ENCODE data around the gene ELMOD3.
A peak's percentile ranks its signal among the peaks of the same experiment; 100 is the strongest.
"Not testable (repeated sequence)": the region's sequence is repeated elsewhere in the genome, so short reads cannot be mapped to it uniquely, and the experiment has no call there.

The ELMOD3 gene

DNA sequence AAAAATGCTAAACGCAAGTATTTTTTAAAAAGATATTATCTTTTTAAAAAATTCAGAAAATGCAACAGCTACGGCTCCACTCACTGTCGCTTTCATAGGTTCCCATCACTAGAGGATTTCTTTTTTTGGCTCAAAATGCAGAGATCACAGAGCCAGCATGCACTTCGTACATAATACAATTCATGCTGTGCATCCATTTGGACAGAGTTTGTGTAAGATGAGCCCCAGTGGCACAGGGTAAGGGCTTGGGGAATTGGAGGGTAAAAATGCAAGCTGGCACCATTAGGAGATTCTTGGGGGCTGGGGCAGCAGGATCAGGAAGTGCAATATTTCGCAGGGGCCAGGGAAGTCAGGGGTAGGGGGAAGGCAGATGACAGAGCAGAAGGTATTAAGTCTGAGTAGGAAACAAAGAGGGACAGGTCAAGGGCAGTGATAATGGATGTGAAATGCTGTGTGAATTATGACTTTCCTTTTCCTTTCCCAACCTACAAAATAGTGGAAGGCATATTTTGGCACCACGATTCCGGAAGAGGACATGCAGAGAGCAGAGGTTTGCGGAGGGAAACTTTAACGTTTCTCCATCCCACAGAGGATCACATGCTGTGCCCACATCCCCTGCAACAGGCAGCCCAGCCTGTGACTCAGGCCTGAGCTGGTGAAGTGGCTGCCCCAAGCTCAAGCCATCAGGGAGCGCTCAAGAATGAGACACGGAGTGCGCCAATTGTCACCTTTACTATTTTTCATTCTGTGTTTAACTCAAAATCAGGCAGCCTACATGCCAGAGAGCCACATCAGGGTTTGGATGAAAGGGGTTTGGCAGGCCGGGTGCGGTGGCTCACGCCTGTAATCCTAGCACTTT is 50.9 kb downstream of the ELMOD3 start:
- peak; percentile 29 for DNase-seq

DNA sequence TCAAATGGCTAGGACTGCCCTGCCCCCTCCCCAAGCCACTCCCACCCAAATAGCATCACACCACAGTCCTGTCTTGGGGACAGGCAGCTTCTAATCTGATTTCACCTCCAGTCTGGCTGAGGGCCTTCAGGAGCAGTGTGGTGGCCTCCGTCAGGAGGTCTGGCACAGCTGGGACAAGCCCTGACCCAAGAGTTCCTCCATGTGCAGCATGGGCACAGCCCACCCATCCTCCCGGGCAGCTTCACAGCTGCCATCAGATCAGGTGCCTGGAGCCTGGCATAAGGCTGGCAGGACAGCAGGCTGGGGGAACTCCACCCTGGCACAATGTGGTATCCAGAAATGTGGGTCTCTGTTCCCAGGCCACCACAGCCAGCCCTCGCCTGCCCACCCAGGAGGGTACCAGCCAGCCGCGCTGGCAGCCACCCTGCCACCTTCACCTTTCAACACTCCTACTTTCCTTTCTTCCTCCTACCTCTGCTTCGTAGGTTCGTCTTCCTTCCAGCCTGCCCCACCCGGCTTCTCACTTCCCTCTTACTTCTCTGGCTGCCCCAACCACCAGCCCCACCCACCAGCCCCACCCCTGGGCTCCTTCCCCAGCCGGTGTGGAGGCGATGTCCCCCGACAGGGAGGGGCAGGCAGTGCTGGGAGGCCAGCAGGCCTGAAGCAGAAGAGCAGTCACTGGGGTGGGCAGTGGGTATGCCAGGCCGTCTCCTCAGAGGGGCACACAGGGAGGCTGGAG is 55.4 kb downstream of the ELMOD3 start, which contains the start of gene CAPG:
TSS of gene CAPG (minus strand) at position 522 of the 739 bp plus-strand sequence. CDS start 8,221 bp downstream, outside the sequence.
- DNase-seq: no peak

DNA sequence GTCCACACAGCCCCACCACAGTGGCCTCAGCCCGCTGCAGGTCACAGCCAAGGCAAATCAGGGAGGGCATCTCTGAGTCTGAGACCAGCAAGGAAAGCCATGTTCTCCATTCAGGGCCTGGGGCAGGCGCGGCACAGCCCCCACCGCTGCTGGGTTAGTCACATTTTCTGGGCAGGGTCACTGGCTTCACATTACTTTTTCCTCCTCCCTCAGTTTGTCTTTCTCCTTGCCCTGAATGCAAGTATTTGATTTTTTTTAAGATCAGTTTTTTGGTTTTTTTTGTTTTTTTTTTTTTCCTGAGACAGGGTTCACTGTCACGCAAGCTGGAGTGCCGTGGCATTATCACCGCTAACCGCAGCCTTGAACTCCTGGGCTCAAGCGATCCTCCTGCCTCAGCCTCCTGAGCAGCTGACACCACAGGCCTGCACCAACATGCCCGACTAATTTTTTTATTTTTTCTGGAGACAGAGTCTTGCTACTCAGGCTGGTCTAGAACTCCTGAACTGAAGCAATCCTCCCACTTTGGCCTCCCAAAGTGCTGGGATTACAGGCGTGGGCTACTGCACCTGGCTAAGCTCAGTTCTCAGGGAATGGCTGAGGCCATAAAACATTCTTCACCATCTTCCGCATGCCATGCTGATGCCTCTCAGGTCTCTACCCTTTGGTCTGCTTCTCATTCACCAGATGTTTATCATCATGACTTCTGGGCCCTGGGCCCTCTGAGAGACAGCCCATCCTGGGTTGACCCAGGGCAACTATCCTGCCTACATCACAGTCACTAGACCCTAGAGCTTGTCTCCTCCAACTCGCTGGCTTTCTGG is 56.2 kb downstream of the ELMOD3 start:
- DNase-seq: no peak

DNA sequence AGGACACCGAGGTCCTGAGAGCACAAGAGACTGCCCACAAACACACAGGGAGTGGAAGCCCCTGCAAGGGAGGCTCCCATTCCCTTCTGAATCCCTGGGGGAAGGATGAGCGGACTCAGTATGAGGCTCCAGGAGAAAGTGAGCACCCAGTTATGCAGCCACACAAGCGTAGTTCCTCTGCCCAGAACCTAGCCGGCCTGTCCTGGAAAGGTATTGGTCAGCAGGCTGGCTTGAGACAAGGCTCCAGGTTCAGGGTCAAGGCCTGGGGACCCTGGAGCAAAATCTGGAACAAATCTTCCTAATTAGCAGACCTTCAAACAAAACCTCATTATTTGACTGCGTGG is 56.8 kb downstream of the ELMOD3 start:
- no peak for DNase-seq

DNA sequence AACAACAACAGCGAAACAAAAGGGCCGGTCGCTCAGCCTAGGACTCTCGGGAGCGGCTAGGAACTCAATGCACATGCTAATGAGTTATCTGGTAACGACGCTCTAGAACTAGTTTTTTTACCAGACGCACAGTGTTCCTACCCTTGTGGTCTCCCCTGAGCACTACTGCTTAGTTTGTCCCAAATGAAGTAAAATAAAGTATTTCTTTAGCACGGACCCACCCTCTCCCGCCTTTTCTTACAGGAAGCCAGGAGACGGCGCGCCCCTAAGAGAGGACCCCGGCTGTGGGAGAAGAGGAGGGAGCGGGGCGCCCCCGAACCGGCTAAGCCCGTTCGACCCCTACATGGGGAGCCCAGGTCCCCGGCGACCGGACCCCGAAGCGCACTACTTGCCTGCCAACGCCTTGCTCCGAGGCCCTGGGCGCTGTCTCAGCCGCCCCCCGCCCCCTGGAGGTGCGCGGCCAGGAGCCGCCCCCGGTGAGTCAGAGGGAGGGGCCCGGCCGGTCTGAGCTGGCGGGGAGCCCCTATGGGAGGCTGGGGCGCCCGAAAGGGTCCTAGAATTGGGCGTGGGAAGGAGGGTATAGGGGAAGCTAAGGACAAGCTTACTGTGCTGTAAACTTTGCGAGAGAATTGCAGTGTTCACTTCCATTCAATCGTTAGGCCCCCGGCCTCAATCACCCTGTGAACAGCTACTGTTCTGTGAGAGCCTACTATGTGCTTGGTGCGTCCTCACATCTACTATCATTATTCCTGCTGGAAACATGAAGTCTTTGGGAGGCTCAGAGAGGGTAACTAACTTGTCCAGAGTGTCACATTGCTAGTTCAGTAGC is 59.2 kb downstream of the ELMOD3 start:
- DNase-seq: peak; percentile 59

DNA sequence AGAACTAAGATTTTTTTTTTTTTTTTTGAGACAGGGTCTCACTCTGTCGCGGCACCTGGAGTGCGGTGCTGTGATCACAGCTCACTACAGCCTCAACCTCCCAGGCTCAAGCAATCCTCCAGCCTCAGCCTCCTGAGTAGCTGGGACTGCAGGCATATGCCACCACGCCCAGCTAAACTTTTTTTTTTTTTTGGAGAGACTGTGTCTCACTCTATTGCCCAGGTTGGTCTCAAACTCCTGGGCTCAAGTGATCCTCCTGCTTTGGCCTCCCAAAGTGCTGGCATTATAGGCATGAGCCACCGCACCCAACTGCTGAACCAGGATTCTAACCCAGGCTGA is 59.8 kb downstream of the ELMOD3 start:
- not testable (repeated sequence) for DNase-seq

DNA sequence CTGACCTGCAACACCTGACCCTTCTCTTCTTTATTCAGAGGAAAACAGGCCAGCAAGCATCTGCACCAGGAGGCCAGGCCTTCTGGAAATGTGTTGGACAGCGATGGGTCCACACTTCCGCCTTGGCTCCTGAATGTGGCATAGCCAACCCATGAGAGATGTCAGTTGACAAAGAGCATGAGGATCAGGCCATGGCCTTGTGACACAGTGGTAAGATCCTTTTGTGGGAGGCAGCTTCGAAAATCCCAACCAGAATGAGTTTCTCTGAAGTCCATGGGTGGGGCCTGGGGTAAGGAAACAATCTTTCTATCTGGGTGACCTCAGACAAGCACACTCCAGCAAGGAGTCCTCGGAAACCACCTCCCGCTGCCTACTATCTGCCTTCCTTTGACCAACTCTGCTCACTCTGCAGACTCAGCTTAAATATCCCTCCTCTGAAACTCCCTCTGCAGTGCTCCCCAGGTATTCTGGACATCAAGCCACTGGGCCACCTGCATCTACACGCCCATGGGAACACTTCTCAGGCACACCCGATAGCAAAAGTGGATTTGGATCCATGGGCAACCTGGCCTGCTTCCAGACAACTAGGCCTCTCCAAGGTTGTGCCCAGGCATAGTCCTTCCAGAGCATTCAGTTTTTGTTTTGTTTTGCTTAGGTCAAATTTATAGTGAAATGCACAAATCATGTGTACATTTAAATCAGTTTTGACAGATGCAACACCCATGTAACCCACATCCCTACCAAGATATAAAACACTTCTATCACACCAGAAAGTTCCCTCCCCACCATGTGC is 60.4 kb downstream of the ELMOD3 start:
- no peak for DNase-seq

DNA sequence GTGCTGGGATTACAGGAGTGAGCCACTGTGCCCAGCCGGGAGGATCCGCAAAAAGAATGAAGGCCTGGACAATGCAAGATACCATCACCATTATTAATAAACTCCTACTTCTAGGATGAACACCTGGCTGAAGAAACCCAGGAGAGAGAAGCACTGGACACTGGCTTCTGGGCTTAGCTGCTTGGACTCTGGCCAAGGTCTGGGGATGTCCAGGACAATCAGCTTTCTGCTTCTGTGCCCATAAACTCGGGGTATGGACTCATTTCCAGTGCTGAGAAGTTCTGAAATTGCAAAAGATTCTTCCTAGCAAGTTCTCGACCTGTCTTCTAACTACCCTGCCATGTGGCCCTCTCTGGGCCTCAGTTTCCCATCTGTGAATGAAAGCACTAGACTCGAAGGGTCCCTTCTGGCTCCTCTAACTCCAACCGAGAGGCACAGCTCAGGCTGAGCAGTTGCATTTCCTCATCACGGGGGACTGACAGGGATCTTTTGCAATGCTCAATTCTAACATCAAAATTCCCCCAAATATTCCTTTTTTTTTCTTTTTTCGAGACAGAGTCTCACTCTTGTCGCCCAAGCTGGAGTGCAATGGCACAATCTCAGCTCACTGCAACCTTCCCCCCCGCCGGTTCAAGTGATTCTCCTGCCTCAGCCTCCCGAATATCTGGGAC is 61.5 kb downstream of the ELMOD3 start:
- DNase-seq: no peak

DNA sequence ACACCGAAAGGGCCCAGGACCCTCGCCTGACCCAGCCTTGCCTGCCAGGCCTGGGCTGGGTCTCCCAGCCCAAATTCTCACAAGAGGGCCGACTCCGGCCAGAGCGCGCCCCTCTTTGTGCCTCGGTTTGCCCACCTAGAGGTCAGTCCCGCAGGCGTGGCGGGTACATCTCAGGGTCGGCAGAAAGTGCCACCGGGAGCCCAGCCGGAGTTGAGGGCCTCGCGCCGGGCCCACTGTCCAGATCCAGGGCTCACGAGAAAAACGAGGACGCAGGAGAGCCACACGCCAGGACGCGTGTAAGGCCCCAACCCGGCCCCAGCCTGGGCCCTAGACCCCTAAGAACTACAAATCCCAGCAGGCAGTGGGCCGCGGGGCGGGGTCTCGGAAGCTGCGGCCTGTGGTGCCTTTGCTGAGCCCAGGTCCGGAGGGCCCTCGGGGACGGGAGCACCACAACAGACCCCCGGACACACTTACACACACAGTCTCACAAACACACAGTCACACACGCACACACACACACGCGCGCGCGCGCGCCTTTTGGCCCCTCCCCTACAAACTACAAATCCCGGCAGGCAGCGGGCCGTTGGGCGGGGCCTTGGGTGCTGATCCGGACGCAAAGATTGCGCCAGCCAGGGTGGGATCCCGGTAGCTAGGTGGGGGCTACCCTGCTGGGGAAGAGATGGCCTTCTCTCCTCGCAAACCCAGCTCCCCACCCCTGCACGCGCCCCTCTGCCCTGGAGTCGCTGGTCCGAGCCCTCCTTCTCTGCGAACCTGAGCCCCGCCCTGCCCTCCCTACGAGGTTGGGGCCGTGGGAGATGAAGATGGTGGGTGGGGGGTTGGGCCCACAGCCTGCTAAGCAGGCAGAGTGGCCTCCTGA is 63.8 kb downstream of the ELMOD3 start, which contains the start of gene SH2D6:
TSS of gene SH2D6 (plus strand) at position 583 of the 877 bp plus-strand sequence. CDS start 10,752 bp downstream, outside the sequence.
- peak; percentile 86 for DNase-seq

DNA sequence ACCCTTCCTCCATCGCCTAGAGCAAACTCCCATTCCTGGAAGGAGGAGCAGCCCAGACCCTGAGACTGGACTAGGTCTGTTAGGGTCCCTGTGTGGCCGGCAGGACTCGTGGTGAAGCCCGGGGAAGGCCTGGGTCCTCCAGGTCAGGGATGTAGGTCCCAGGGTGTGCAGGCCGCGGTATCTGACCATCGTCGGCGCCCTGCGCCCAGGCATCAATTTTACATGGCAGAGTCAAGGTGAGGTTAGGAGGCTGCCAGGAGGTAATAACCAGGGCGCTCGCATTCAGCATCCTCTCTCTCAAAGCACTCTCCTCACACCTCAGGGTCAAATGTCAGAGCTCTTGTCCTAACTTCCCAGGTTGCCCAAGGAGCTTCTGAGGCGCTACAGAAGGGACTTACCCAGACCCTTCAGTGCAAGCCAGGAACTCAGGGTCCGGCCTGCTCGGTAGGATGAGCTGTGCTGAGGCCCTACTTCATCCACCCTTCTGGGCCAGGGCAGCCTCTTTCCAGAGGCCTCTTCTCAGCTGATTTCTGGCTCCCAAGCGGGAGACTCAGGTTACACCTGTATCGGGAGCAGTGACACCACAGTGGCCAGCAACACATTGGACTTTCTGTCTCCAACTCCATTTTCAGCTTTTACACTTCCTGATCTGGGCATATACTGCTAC is 64.6 kb downstream of the ELMOD3 start:
- DNase-seq: no peak

DNA sequence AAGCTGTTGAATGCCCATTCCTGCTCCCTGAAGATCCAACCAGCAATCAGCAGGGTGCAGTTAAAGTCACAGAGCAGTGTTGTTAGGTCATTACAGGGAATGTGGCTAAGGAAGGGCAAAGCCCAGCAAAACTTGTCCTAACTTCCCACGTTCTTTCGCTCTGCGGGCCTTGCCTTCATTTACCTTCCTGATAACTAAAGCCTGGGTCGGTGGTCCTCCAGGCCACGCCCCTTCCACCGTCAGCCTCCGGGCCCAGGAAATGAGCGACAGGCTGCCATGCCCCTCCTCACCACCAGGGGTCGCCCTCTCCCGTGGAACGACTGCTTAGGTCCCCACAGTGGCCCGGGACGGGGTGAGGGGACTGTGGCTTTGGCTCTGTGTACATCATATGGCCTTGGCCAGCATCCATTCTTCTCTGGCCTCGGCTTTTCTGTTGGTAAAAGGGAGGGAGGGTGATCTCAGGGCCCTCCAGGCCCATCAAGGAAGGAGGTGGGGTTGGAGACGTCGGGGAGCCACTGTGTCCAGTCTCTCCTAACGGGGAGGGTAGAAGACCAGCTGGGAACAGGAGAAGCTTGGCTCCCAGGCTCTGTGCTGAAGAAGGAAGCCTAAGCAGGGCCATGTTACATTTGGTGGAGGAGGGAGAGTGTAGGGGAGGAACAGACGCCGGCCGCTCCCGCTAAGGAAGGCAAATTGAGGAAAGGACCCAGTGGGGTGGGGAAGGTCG is 66.1 kb downstream of the ELMOD3 start:
- DNase-seq: peak; percentile 82

DNA sequence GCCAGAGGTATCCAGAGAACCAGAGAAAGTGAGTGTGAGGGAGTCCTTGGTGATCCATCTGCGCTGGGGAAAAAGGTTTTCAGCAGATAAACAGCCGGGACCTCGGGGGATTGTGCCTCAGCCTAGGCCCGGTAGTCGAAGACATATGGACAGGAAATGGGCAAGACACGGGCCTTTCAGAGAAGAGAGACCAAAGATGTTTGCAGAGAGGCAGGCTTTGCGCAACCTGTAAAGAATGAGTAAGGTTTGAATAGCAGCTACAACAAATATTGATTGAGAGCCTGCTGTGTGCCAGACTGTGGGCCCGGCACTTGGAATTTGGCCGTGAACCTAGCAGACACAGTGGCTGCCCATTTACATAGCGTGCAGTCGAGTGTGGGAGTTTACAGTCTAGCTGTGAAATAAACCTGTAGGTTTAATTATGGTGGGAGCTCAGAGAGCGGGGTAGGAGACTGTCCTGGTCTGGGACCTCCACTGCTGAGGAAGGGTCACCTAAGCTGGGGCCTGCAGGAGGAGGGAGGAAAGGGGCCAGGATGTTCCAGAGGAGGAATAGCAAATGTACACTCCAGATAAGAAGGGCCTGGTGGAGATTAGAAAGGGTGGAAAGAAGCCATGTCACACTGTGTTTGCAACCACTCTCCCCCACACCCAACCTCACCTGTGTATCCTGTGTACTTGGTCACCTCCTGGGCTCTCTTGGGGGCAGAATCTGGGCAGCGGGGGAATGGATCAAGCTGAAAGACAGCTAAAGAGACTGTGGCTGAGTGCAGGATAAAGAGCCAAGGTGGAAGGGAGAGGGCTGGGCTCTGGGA is 66.9 kb downstream of the ELMOD3 start:
- DNase-seq: peak; percentile 69

DNA sequence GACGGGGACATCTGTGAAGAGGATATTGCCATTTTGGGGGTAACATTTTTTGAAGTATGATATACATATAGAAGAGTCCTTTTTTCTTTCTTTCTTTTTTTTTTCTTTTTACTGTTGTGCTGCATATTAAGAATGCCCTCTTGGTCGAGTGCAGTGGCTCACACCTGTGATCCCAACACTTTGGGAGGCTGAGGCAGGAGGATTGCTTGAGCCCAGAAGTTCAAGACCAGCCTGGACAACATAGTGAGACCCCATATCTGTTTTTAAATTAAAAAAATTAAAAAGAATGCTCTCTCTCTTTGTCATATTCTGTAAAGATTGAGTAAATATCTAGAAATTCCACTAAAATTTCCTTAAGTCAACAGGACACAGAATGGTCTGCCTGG is 67.5 kb downstream of the ELMOD3 start:
- no peak for DNase-seq

DNA sequence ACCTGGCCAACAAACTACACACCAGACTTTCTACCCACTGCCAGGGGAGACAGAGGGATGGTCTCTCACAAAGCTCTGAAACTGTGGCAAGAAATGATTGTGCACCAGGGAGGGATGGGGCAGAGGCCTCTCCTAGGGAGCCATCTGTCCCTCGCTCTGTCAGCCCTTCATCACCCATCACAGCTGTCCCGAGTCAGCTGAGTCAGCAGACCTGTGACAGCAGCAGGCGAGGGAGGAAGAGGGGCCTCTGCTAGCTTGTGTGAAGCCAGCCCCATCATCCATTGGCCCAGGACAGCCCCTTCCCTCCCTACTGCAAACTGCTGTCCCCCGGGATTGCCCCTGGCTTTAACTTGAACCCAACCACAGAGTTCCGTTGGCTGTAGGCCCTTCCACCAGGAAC is 69.0 kb downstream of the ELMOD3 start:
- no peak for DNase-seq

DNA sequence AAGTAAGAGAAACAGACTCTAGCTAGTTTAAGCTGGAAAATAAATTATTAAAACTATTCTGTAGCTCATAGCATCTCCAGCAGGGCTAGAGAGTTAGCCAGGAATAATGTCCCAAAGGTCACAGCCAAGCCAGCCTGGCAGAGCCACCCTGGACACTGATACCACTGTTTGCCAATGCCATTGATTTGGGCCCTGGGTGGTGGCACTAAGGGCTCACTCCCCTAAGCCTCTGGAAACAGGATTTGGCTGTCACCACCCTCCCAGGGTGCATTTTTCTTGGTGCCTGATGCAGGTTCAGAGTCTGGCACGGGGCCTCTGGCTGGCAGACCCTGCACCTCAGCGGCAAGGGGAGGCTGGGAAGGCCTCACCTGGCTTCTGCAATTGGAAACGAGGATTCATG is 71.0 kb downstream of the ELMOD3 start:
- no peak for DNase-seq

DNA sequence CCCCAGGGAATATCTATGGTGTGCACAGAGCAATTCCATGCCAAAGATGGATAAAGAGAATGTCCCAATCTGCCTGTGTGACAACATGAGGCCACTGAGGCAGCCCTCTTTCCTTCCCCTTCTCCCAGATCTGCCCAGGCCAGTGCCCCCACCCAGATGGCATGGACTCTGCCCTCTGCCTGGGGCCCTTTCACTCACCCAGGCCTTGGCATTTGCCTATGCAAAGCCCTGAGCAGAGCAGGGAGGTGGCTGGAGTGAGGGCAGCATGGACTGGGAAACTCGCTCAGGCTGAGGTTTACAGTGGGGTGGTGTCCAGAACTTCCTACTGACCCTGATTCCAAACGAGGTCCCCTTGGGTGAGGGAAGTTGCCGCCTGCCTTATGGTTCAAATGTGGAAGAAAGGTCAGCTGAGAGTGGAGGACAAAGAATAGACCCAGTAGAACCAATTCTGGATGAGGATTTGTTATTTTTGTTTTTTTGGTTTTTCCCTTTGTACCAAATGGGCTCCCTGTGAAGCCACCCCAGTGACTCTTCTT is 72.8 kb downstream of the ELMOD3 start:
- no peak for DNase-seq

DNA sequence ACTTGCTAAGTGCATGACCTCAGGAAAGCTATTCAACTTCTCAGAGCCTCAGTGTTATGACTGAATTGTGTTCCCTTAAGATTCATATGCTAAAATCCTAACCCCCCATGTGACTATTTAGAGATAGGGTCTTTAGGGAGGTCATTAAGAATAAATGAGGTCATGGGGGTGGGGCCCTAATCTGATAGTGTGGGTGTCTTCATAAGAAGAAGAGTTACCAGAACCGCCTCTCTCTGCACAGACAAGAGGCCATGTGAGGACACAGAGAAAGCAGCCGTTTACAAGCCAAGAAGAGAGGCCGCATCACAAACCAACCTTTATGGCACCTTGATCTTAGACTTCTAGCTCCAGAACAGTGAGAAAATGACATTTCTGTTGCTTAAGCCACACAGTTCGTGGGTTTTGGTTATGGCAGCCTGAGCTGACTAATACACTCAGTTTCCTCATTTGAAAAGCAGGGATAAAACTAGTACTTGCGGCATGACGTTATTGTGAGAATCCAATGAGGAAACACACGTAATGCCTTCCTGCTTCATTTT is 73.8 kb downstream of the ELMOD3 start:
- DNase-seq: no peak
